ENCODE measurements around the gene SPDL1. TPM values are rescaled to one million over a fixed set of nuclear protein-coding genes. Genes with fewer than 3 reads are reported as not detected.
A peak's percentile ranks its signal among the peaks of the same experiment; 100 is the strongest.

SPDL1 gene
- total RNA-seq, 1 experiment from 2014 or later: 51.3 TPM

- no peak for TF ChIP-seq CTCF (IDR thresholded peaks at IDR 0.05; ENCODE audit: unreplicated experiment)
- POLR2A ChIA-PET: interaction anchor here (0.6 kb wide), 2 partner anchors 762 to 851 kb away, joined by 3 to 4 read pairs; no protein-coding TSS in a partner anchor
- Mint-ChIP-seq H3K4me3 (ENCODE audit: unreplicated experiment) (no peak overlapping the region), H3K36me3 (ENCODE audit: insufficient read depth, unreplicated experiment) (no peaks in the 10 kb centered on the region), H3K27me3 (ENCODE audit: insufficient read depth, unreplicated experiment) (peaks cover 26% of the 10 kb centered on the region), H3K9me3 (ENCODE audit: unreplicated experiment) (no peaks in the 10 kb centered on the region), H3K4me1 (ENCODE audit: insufficient read depth, unreplicated experiment) (no peaks in the 10 kb centered on the region), H3K27ac (ENCODE audit: low read depth, unreplicated experiment) (no peak overlapping the region)
- BruUV-seq (replicated peaks): no TSS peak
- CTCF ChIA-PET: interaction anchor here (0.6 to 8.4 kb wide), 5 partner anchors 36 to 867 kb away, joined by 3 to 118 read pairs (median 15); no protein-coding TSS in a partner anchor
- intact Hi-C loops (cut with micrococcal nuclease): no loop called here
- no peak for DNase-seq (ENCODE audit: unreplicated experiment)
Observed at GRCh38 chr5:169546346-169546745, 37.2 kb upstream of the SPDL1 start.

DNA sequence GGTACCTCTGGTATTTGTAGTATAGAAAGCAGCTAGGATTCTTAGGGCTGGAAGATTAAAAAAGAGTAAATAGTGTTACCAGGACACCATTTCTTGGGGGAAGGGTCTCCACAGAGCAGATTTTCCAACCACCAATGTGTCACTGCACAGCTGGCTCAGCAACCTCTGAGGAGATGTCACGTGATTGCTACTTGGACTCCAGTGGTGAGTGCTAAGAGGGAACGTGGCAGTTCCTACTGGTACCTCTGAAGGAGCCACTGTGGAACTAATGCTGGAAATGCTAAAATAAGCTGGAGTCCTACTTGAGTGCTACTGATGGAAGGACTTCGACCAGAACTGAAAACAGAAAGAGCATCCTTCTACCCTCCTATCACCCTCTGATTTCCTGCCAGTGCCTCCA lies 36.1 kb upstream of the SPDL1 start:
- no peaks in the 10 kb centered on the region for H3K36me3 Mint-ChIP-seq (ENCODE audit: insufficient read depth, unreplicated experiment)
- no peaks in the 10 kb centered on the region for H3K9me3 Mint-ChIP-seq (ENCODE audit: unreplicated experiment)
- ChIA-PET CTCF (interaction anchor here (0.5 to 8.4 kb wide), 16 partner anchors 10 to 868 kb away, joined by 3 to 118 read pairs (median 6); no protein-coding TSS in a partner anchor), POLR2A (interaction anchor here (0.6 kb wide), 3 partner anchors 10 to 216 kb away, joined by 3 to 5 read pairs (median 3); no protein-coding TSS in a partner anchor)
- peaks cover 30% of the 10 kb centered on the region for H3K27me3 Mint-ChIP-seq (ENCODE audit: insufficient read depth, unreplicated experiment)
- no peak for DNase-seq (ENCODE audit: unreplicated experiment)
- intact Hi-C loops (cut with micrococcal nuclease): no loop called here
- no peak overlapping the region for H3K4me3 Mint-ChIP-seq (ENCODE audit: unreplicated experiment)
- no peaks in the 10 kb centered on the region for H3K4me1 Mint-ChIP-seq (ENCODE audit: insufficient read depth, unreplicated experiment)
- no peak overlapping the region for H3K27ac Mint-ChIP-seq (ENCODE audit: low read depth, unreplicated experiment)
- no peak for TF ChIP-seq CTCF (IDR thresholded peaks at IDR 0.05; ENCODE audit: unreplicated experiment)
- no TSS peak for BruUV-seq (replicated peaks)

DNA sequence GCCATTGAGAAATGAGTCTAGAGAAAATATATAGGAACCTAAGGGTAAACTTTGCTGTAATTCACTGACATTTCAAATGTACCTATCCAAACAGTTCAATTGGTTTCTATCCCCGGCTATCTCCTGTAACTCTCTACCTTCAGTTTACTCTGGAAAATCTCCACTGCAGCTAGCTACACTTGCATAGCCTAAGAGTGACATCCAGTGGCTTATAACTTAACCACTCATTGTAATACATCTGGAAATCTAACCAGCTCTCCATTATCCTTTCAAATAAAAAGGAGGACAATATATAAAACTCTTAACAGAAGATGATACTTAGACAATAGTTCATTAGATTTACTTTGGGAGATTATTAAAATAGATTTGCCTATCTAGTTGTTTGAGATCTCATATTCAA lies 35.3 kb upstream of the SPDL1 start:
- ChIA-PET POLR2A (no interaction called here), CTCF (interaction anchor here (0.9 to 8.4 kb wide), 21 partner anchors 9 to 869 kb away, joined by 3 to 118 read pairs (median 6); no protein-coding TSS in a partner anchor)
- DNase-seq (ENCODE audit: unreplicated experiment): peak; percentile 55

More for the DNA sequence above, 35.3 kb upstream of the SPDL1 start:
- TF ChIP-seq CTCF (IDR thresholded peaks at IDR 0.05; ENCODE audit: unreplicated experiment): peak; percentile 78
- intact Hi-C loops (cut with micrococcal nuclease): loop anchor here (1.0 to 2.0 kb wide), 6 partner anchors 33 to 869 kb away; no protein-coding TSS in a partner anchor
- H3K36me3 Mint-ChIP-seq (ENCODE audit: insufficient read depth, unreplicated experiment): no peaks in the 10 kb centered on the region
- H3K27ac Mint-ChIP-seq (ENCODE audit: low read depth, unreplicated experiment): no peak overlapping the region
- no peaks in the 10 kb centered on the region for H3K9me3 Mint-ChIP-seq (ENCODE audit: unreplicated experiment)
- BruUV-seq (replicated peaks): no TSS peak
- H3K27me3 Mint-ChIP-seq (ENCODE audit: insufficient read depth, unreplicated experiment): peaks cover 30% of the 10 kb centered on the region
- no peak overlapping the region for H3K4me3 Mint-ChIP-seq (ENCODE audit: unreplicated experiment)
- H3K4me1 Mint-ChIP-seq (ENCODE audit: insufficient read depth, unreplicated experiment): no peaks in the 10 kb centered on the region
